Ishikawa (cell line): ENCODE results near the gene GLP2R.

Experiments used
- CEBPB ChIP-seq: IDR thresholded peaks from 2 replicates; pipeline ENCODE4 v1.6.1; 2012
- CREB1 ChIP-seq: IDR thresholded peaks from 2 replicates; pipeline ENCODE4 v1.6.1; 2012; ENCODE audit warnings: low read depth
- EGR1 ChIP-seq: IDR thresholded peaks from 2 replicates; pipeline ENCODE4 v1.6.1; 2012
- EP300 ChIP-seq: IDR thresholded peaks from 2 replicates; pipeline ENCODE4 v1.6.1; 2012; ENCODE audit warnings: borderline replicate concordance
- FOXM1 ChIP-seq: IDR thresholded peaks from 2 replicates; pipeline ENCODE4 v1.6.1; 2012; ENCODE audit warnings: low read depth, borderline replicate concordance
- MAX ChIP-seq: IDR thresholded peaks from 2 replicates; pipeline ENCODE4 v1.6.1; 2012
- NFIC ChIP-seq: IDR thresholded peaks from 2 replicates; pipeline ENCODE4 v1.6.1; 2012
- RAD21 ChIP-seq: IDR thresholded peaks from 2 replicates; pipeline ENCODE4 v1.6.1; 2012; ENCODE audit warnings: low read depth
- REST ChIP-seq: IDR thresholded peaks from 2 replicates; pipeline ENCODE4 v1.6.1; 2012; ENCODE audit warnings: low read depth, mild to moderate bottlenecking
- TAF1 ChIP-seq: IDR thresholded peaks from 2 replicates; pipeline ENCODE4 v1.6.1; 2012; ENCODE audit warnings: low read depth, mild to moderate bottlenecking
- TCF12 ChIP-seq: IDR thresholded peaks from 2 replicates; pipeline ENCODE4 v1.6.1; 2012; ENCODE audit warnings: low read depth
- TEAD4 ChIP-seq: IDR thresholded peaks from 2 replicates; pipeline ENCODE4 v1.6.1; 2012
- USF1 ChIP-seq: IDR thresholded peaks from 2 replicates; pipeline ENCODE4 v1.6.1; 2012
- YY1 ChIP-seq: IDR thresholded peaks from 2 replicates; pipeline ENCODE4 v1.6.1; 2012; ENCODE audit warnings: low read depth
- ZBTB7A ChIP-seq: IDR thresholded peaks from 2 replicates; pipeline ENCODE4 v1.6.1; 2012; ENCODE audit warnings: low read depth

Gene GLP2R

DNA sequence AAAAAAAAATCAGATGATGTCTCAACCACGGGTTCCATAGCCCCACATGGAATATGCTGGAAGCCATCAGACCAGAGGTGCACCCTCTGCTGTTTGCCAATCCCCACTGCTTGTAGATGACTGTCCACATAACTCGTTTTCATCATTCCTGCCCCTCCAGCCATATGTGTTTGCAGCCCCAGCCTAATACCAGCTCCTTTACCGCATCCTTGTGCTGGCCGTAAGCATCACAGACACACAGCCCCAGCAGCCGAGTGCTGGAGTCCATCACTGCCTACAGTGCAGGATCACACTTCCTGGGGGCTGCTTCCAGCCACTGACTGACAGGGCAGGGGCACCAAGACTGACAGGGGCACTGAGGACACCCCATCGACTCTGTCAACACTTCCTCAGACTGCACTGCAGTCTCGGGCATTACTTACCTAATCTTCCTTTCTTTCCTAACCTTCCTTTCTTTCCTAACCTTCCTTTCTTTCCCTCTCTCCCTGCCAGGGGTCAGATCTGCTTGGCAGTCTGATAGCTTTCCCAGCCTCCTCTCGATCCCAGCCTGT, 74.4 kb downstream of the GLP2R start:
- TF ChIP-seq CEBPB (no peak), TAF1 (no peak), MAX (no peak), TEAD4 (no peak), YY1 (no peak), FOXM1 (no peak), EGR1 (no peak), CREB1 (no peak), USF1 (no peak), REST (no peak), RAD21 (no peak), TCF12 (no peak), NFIC (no peak), EP300 (no peak)

GRCh38 chr17:9900784-9901183, 75.1 kb downstream of the GLP2R start:
- TF ChIP-seq ZBTB7A: no peak
- TF ChIP-seq NFIC: no peak
- TF ChIP-seq CEBPB: no peak
- TF ChIP-seq CREB1: no peak

GRCh38 chr17:9902120-9902519, 76.4 kb downstream of the GLP2R start:
- TF ChIP-seq EGR1 (no peak), RAD21 (no peak), MAX (no peak), NFIC (no peak), YY1 (no peak), CREB1 (no peak)

DNA sequence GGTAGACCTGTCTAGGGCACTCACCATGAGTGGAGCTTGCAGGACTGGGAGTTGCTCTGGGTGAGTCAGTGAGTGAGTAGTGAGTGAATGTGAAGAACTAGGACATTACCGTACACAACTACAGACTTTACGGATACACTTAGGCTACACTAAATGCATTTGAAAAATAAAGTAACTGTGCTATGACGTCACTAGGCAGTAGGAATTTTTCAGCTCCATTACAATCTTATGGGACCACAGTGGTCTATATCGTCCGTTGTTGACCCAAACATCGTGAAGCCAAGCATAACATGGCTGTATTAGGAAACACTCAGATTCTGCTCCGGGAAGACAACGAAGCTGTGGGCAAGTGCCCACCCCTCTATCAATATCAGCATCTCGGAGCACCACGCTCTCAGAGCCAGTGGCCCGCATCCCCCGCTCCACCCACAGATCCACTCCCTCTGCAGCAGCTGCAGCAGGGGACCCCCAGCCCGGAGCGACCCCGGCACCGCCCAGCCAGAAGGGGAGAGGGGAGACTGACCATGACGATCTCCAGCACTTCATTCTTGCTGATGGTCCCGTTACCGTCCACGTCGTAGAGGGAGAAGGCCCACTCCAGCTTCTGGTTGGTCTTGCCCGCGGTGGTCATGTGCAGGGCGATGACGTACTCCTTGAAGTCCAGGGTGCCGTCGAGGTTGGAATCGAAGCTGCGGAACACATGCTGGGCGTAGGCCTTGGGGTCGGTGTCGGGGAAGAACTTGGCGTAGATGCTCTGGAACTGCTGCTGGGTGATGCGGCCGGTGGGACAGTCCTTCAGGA, 78.8 kb downstream of the GLP2R start:
- TF ChIP-seq TCF12 (no peak), ZBTB7A (no peak), FOXM1 (no peak), CEBPB (no peak), MAX (no peak), NFIC (no peak), TEAD4 (no peak), CREB1 (no peak), EP300 (no peak), YY1 (no peak), RAD21 (no peak), EGR1 (no peak), REST (no peak), TAF1 (no peak), USF1 (no peak)

DNA sequence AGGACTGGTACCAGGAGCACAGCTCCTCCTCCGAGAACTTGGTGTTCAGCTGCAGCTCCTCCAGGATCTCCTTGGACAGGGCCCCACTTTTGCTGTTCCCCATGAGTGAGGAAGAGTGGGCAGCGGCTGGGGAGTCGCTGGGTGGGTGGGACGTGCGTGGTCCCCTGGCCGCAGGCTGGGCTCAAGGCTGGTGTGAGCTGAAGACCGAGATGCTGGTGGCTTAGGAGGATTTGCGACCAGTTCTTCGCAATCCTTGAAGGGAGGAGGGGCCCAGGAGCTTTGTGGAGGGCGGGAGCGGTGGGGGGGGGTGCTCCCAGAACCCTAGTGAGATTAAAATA, 79.3 kb downstream of the GLP2R start, which contains the start of gene RCVRN:
TSS of gene RCVRN (minus strand) at position 194 of the 338 bp plus-strand sequence. CDS start at position 103, 91 bp downstream.
- no peak for TF ChIP-seq REST
